Stimulated activated CD4-positive, alpha-beta T cell treated with anti-CD3 and anti-CD28 coated beads, Interleukin-4, amount 100 ng/mL, for 4 hours (primary cell): ENCODE data around the gene ZNF630.
"Not testable (repeated sequence)": the region's sequence is repeated elsewhere in the genome, so short reads cannot be mapped to it uniquely, and the experiment has no call there.

ENCODE experiments used
- DNase-seq, 2 experiments: peaks; one replicate each; pipeline ENCODE4 v3.0.0-alpha.2; 2020

ZNF630 gene

DNA sequence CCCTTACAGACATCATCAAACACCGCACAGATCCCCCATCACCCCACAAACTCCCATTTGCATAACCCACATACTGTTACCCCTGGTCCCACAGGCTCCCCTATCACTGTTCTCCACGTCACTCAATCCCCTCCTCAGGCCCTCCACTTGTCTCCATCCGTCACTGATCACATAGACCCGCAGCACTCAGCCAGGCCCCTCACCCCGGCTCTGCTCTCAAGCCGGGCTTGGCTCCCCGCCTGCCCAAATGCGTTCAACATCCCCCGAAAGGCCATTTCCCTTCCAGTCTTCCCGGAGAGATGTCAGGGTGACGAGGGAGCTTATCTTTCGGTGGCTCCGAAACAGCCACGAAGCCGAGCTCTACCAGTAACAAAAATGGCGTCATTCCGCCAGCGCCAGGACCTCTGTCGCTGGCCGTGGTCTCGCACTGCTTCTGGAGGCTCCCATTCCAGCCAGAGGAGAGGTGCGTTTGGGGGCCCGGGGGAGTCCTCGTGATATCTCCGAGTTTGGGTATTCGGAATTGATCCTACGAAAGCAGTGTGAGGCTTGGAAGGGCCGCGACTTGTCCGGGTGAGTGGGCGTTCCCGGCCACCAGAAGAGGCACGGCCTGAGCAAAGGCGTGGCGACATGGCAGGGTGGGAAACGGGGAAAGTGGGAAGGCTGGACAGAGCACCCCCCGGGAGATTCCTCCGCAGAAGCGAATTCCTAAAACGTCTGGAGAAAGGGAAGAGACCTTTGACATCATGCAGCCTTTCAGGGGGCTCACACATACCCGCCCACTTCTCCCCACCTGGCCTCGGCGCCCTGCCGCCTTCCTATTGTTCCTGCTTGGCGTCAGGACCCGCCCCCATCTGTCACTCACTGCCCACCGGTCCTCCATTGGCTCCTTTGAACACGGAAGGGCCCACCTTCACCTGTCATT is at the start of gene ZNF630:
Gene ZNF630, minus strand, starts transcription at position 577 of the 922 bp plus-strand sequence. CDS start 4,754 bp downstream, outside the sequence.
- peak; percentile 52 to 55 for DNase-seq

DNA sequence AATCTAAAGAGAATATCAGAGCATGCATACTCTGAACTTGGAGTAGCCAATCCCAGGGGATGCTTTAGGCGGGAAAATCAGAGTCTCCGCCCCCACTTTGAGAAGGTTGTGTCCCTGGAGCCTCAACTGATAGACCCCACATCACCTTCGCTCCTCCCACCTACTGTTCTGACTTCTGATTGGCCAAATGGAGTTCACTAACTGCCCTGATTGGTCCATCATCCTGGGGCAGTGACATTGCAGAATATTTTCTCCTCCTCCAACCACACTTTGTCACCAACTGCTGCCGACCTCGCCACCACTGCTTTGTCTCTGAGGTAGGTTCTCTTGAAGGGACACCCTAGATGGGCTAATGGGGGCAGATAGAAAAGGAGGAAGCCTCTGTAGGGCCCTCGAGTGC is 36.3 kb upstream of the ZNF630 start:
- no peak for DNase-seq

DNA sequence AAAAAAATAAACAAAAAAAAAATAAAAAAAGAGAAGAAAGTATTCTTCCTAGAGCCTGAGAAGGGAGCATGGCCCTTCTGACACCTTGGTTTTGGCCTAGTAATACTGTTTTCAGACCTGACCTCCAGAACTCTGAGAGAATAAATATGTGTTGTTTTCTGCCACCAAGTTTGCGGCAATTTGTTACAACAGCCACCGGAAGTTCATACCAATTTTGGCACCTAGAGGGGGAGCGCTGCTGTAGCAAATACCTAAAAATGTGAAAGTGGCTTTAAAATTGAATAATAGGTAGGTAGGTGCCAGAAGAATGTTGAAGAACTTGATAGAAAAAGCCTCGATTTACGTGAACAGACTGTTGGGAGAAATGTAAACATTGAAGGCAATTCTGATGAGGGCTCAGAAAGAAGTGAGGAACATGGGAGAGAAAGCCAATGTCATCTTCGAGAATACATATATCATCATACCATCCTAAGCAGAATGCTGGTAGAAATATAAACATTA is 31.5 kb upstream of the ZNF630 start:
- DNase-seq, result no peak

DNA sequence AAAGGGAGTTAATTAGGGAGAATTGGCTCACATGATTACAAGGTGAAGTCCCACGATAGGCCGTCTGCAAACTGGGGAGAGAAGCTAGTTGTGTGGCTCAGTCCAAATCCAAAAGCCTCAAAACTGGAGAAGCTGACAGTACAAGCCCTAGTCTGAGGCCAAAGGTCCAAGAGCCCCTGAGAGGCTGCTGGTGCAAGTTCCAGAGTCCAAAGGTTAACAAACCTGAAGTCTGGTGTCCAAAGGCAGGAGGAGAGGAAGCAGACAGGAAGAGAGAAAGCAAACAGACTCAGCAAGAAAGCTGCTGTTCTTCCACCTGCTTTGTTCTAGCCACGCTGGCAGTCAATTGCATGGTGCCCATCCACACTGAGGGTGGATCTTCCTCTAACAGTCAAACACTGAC is 30.0 kb upstream of the ZNF630 start:
- DNase-seq, result no peak

DNA sequence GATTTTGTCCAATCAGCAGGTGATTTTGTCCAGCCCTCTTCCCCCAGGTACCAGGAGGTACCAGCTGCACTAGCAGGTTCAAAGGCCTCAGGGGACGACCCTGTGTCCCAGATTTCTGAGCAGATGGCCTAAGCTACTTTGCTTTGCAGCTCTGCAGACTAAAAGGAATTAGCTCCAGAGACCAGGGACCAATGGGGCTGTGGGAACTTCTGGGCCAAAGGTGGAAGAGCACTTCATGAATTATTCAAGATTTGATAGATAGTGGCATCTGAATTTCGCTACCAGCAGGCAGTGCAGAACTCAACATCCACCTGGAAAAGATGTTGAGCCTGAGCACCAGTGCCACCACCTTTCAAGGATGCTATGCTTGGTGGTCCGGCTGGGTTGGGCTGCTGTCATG is 21.1 kb upstream of the ZNF630 start:
- DNase-seq, result not testable (repeated sequence)

DNA sequence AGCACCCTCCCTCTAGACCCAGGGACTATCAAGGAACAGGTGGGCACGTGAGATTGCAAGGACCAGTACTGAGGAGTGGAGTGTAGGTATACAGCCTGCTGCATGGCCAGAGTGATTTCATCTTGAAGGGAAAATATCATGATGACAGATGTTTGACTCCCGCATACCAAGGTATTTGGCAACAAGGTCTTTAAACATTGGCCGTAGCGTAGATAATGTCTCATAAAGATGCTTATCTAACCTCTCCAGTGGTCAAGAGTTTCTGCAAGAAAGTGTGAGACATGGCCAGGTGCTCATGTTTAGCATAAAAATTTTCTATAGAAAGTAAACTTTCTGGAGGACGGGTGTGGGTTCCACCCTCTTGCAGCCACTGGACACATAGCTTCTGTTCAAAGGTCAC is 18.7 kb upstream of the ZNF630 start:
- no peak for DNase-seq

DNA sequence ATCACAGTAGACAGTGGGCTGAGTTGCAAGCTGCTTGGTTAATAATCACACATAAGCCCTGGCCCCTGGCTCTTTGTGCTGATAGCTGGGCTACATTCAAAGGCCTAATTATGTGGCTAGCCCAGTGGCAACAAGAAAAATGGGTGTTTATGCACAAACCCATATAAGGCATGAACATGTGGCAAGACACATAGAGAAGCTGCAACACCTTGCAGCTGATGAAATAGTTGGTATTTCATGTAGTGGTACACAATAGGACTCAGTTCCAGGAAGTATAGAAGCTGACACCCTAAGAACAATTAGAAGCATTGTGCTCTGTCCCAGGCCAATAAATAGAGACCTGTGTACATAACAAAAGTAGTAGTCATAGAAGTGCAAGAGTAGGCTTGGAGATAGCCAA is 14.6 kb upstream of the ZNF630 start:
- no peak for DNase-seq

DNA sequence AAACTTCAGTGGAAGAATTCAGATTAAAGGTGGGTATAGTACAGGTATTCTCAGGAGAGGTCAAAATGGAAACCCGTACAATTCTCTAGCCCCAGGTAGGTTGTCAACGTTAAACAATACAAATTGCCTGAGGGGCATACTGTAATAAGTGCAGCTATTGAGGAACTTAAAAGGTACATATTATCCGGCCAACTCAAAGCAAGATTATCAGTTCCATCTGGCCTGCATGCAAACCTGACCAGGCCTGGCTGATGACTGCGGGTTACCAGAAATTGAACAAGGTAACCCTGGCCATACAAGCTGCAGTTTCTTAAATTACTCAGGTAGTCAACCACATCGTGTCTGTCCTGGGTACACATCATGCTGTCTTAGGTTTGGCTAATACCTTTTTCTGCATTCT is 12.3 kb upstream of the ZNF630 start:
- no peak for DNase-seq

DNA sequence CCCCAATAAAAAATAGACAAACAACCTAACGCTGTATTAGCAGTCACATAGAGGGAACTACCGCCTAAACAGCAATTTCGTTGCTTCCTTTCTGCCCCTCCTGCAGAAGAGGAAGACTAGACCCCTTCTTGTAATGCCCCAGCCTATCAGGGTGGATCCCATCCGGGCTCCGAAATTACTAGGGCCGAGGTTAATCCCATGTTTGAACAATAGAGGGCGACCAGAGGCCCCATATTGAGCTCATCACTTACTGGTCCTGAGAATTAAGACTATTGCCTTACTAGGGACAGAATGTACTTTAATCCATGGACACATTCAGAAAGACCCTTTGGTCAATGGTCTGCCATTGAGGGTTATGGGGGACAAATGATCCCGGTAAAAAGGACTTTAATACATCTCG is 11.8 kb upstream of the ZNF630 start:
- peak; percentile 18 to 34 for DNase-seq

DNA sequence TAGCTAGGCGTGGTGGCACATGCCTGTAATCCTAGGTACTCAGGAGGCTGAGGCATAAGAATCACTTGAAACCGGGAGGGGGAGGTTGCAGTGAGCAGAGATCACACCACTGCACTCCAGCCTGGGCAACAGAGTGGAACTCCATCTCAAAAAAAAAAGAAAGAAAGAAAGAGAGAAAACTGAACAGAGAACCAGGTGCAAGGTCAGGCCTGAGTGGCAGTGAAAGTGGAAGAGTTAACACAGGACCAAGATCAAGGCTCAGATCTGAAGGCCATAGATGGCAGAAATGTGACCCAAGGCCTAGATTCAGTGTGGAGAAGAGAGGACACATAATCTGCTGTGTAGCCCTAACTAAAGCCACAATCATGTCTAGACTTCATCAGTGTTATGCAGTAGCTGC is 4.9 kb upstream of the ZNF630 start:
- no peak for DNase-seq

DNA sequence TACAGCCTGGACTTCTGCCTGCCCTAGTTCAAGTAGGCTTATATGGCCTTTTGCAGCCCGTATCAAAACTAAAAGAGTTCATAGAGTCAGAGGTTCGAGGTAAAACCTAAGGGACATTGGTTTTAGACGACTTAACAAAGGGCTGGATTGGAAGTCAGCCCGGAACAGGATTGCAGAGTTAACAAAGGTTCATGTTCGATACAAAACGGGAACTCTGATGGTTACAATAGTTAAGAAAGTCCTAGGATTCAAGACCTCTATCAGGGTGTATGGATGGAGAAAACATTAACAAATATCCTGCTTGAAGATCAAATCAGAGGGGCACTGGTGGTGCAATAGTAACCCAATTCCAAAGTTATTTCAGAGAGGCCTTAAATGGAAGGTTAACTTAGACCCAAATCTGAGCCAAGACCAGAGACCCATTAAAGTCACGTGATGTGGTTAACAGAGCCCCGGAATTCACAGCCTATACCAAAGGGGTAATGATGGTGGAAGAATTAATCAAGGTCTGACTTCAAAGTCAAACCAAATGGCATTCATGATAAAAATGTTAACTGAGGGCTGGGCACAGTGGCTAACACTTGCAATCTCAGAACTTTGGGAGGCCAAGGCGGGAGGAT is 656 bp upstream of the ZNF630 start:
- no peak for DNase-seq

DNA sequence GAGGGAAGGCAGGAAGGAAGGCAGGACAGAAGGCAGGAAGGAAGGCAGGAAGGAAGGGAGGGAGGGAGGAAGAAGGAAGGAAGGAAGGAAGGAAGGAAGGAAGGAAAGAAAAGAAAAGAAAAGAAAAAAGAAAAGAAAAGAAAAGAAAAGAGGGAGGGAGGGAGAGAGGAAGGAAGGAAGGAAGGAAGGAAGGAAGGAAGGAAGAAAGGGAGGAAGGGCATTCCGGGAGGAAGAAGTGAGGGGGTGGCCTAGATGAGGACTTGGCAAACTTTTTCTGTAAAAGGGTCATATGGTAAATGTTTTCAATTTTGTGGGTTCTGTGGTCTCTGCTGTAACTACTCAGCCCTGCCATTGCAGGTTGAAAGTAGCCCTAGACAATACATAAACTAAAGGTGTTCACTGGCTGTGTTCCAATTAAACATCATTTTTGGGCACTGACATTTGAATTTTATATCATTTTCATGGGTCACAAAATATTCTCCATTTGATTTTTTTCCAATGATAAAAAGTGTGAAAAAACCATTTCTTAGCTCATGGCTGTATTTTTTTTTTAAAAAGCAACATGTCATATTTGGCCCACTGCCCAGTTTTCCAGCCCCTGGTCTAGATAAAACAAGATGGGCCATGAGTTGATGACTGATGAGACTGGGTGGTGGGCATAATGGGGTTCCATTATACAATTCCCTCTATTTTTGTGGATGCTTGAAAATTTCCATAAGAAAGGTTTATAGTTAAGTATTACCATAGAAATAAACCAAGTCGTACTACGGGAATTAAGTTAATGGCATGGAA is 3.1 kb downstream of the ZNF630 start:
- no peak for DNase-seq

DNA sequence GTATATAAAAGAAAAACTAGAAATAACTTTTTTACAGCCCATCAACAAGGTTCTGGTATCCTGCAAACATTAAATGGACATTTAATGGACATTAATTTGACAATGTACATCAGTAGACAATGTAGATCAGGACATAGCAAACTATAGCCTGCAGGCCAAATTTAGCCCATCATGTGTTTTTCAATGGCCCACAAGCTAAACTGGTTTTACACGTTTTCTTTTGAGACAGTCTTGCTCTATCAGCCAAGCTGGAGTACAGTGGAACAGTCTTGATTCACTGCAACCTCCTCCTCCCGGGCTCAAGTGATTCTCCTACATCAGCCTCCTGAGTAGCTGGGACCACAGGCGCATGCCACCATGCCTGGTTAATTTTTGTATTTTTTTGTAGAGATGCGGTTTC is 7.2 kb downstream of the ZNF630 start:
- DNase-seq, result no peak

DNA sequence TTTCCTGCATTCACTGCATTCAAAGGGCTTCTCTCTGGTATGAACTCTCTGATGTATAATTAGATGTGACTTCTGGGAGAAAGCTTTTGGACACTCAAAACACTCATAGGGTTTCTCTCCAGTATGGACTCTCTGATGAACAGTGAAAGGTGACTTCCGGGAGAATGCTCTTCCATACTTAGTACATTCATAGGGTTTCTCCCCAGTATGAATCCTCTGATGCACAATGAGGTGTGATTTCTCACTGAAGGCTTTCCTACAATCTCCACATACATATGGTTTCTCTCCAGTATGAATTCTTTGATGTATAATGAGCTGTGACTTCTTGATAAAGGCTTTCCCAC is 12.2 kb downstream of the ZNF630 start:
- no peak for DNase-seq

DNA sequence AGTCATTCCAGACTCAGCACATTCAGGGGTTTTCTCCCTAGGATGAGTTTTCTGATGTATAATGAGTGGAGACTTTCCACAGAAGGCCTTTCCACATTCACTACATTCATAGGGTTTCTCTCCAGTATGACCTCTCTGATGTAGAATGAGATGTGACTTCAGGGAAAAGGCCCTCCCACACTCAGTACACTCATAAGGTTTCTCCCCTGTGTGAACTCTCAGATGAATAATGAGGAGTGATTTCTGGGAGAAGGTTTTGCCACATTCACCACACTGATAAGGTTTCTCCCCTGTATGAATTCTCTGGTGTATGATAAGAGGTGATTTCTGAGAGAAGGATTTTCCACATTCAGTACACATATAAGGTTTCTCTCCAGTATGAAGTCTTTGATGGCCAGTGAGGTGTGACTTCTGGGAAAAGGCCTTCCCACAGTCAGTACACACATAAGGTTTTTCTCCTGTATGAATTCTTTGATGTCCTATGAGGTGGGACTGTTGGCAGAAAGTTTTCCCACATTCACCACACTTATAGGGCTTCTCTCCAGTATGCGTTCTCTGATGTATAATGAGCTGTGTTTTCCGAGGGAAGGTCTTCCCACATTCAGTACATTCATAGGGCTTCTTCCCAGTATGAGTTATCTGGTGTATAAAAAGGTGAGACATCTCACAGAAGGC is 12.7 kb downstream of the ZNF630 start:
- DNase-seq, result no peak

DNA sequence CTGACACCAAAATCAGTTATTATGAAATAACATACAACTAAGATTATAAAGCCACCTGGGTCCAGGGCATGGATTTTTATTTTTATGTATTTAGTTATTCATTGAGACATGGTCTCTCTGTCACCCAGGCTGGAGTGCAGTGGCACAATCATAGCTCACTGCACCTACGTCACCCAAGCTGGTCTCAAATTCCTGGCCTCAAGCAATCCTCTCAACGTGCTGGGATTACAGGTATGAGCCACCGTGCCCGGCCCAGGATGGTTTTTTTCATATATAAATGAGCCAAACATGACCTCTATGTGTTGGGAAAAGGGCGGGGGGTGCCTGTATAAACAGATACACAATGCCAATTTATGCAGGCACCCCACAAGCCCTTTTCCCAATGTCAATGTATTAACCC is 24.6 kb downstream of the ZNF630 start:
- no peak for DNase-seq

DNA sequence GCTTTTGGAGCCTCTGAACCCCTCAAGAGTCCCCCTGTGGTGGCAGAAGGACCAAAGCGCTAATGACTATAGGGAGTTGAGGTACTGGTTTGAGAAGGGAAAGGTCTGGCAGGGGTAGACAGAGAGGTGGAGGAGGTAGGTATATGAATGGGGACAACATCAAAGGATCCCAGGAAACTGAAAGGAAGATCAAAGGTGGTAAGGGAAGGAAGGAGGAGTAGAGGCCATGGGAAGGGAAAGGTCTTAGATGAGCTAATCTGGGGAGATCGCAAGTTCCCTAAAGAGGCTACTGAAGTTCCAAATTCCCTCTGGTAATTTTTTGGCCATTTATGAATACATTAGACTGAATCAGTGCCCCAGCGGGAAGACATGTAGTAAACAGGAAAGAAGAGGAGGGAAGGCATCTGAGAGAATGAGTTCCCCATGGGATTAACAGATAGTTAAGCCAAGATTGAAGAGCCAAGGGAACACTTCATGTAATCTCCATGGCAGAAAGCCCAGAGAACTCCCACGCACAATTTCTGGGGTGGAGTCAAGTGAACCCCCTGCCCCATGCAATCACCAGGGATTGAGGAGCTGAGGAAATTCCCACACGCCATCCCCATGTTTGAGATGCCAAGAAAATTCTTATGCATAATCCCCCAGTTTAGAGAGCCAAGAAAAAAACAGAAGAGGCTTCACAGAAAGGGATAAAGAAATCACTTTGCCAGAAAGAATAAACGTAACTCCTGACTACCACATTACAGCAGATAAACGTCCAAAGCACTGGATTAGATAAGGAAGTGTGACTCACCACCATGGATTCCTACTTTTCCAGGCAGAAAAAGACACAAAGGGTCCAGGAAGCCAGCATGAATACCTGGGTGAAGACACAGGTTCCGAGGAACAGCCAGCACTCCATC is 25.8 kb downstream of the ZNF630 start:
- no peak for DNase-seq

DNA sequence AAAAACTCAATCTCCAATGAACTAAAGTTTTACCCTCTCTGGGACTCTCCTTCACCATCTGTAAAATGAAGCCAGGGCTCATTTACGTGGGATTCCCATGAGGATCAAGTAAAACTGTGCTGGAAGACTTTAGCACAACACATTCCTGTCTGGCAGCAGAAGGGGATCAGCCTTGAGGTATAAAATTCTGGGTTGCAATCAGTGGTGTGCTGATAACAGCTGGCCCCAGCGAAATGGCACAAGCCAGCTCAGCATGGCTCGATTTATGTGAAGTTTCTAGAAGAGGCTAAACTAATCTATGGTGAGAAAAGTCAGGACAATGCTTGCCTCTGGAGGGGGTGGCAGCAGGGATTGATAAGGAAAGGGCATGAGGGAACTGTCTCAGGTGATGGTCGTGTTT is 28.4 kb downstream of the ZNF630 start:
- DNase-seq, result no peak

DNA sequence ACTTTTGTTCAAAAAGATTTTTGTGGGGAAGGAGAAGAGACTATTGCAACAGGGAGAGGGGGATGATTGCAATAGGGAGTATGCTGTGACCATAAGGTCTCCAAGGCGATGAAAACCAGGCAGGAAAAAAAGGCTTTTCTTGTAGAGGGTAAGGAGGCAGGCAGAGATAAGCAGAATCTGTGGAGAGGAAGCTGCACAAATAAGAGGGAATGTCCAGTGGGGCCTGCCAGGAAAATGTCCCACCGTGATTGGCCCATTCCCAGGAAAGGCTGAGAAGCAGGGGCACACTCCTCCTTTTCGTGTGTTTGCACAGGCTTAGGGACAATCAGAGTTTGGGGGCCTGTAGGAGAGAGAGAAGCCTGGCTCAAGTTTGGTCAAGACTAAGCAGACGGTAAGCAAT is 35.5 kb downstream of the ZNF630 start:
- no peak for DNase-seq

DNA sequence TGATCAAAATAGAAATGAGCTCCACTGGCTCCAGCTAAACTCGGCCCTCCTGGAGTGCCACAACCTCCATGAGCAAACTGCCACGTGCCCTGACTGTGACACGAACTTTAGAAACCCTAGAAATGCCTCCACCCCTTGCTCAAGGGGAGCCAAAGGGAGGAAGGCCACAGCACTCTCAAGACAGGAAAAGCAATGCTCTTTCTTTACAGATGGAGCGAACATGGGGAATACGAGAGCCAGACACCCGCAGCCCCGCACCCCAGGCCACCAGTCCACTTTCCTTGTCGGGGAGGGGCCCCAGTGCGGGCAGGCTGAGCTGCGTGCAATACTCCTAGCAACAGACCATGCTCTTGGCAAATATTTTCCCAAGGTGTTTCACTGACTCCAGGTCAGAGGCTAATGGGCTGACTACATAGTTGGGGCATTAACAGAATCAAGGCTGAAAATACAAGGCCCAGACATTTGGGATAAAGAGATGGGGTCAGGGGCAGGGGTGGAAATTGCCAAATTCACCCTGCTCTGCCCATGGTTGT is 40.7 kb downstream of the ZNF630 start:
- not testable (repeated sequence) for DNase-seq

DNA sequence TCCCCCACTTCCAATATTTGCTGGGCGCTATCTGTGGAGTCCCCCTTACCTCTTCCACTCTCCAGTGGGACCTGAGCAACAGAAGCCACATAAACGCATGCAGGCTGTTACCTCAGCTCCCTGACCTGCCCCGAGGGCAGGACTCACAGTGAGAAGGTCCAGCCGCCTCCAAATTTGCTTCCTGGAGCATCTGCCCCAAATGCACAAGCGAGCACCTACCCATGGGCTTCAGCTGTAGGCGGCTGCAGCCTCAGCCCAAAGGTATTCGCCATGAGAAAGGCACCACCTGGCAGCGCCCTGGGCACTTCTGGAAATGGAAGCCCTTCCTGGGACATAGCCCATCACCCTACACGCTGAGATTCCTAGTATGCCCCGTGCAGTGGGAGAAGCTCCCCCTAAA is 41.2 kb downstream of the ZNF630 start:
- DNase-seq, result no peak

DNA sequence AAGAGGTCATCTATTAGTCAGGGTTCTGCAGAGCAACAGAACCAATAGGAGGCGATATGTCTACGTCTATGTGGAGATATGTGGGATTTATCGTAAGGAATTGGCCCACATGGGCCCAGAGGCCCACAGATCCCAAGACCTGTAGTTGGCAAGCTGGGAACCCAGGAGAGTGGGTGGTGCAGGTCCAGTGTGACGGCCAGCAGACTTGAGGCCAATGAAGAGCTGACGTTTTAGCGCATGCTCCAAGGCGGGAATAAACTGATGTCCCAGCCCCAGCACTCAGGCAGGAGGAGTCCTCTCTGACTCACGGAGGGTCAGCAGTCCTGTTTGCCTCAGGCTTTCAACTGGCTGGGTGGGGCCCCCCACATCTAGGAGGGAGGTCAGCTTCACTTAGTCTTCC is 43.3 kb downstream of the ZNF630 start:
- DNase-seq, result no peak
